Measurements from ENCODE around the gene CST5.
"Not testable (repeated sequence)": the region's sequence is repeated elsewhere in the genome, so short reads cannot be mapped to it uniquely, and the experiment has no call there.

GRCh38 chr20:23902396-23902795 lies 22.8 kb upstream of the CST5 start:
- not testable (repeated sequence) for TF ChIP-seq POLR2A (IDR thresholded peaks at IDR 0.05; ENCODE audit: low read depth, low read length); POLR2AphosphoS5 (IDR thresholded peaks at IDR 0.05; ENCODE audit: low read depth, low read length); TAF1 (IDR thresholded peaks at IDR 0.05; ENCODE audit: borderline replicate concordance, low read depth, low read length)

Data from GM12892 (cell line).